OCI-LY7 (cell line): ENCODE measurements around the gene AP1B1.

Source experiments
- CTCF ChIP-seq: fragments of 200-600 bp; sonication (generic); conservative IDR thresholded peaks from 2 replicates; pipeline ENCODE4 v1.5.1; 2014; ENCODE audit warnings: mild to moderate bottlenecking, antibody characterized with exemption, low read length, moderate library complexity, mixed read lengths
- EZH2phosphoT487 ChIP-seq: fragments of 200-600 bp; sonication (generic); IDR thresholded peaks from 2 replicates; pipeline ENCODE4 v1.6.1; 2018; ENCODE audit warnings: low read depth, borderline replicate concordance, mild to moderate bottlenecking, mixed run types, antibody characterized with exemption, low read length, moderate library complexity, mixed read lengths

GRCh38 chr22:29339381-29340235 lies 48.8 kb downstream of the AP1B1 start:
- TF ChIP-seq CTCF (no peak), EZH2phosphoT487 (no peak)
